NCI-H345 (cell line): Measurements from ENCODE around the gene PFN3.
"Not testable (repeated sequence)": the region's sequence is repeated elsewhere in the genome, so short reads cannot be mapped to it uniquely, and the experiment has no call there.

ENCODE experiments used
- DNase-seq: peaks from one replicate; lab custom pipeline; 2025; lab: John Stamatoyannopoulos, UW

PFN3 gene

DNA sequence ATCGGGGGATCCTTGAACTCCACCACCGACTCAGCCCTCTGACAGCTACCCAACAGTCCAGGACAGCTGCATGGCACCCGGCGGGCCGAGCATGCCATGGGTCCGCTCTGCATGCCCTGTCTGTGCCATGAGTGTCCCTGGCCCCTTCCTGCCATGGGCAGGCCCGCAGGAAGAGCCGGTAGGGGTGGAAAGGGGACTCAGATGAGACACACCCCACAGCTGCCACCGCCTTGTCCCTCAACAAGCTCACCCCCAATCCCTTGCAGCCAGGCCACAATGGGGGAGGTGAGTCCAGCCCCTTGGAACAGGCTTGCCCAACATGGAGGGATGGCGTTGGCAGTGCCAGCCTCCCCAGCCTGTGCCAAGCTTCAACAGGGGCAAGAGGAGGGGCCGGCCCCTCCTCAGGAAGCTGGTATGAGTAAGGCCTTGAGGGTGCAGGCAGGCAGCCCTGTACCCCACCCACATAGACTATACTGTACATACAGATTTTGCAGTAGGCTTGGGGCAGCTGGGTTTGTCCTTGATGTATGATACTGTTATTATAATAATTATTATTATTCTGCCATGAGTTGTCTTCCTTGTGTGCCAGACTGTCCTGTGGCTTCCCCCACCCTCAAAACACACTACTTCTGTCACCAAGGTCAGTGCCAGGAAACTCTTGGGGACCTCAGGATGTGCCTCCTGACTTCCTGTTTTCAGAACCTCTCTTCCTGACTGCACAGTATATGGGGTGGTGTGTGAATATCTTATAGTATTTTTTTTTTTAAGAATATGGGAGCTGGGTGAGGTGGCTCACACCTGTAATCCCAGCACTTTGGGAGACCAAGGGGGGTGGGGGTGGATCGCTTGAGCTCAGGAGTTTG is 28.2 kb downstream of the PFN3 start:
- DNase-seq = no peak

DNA sequence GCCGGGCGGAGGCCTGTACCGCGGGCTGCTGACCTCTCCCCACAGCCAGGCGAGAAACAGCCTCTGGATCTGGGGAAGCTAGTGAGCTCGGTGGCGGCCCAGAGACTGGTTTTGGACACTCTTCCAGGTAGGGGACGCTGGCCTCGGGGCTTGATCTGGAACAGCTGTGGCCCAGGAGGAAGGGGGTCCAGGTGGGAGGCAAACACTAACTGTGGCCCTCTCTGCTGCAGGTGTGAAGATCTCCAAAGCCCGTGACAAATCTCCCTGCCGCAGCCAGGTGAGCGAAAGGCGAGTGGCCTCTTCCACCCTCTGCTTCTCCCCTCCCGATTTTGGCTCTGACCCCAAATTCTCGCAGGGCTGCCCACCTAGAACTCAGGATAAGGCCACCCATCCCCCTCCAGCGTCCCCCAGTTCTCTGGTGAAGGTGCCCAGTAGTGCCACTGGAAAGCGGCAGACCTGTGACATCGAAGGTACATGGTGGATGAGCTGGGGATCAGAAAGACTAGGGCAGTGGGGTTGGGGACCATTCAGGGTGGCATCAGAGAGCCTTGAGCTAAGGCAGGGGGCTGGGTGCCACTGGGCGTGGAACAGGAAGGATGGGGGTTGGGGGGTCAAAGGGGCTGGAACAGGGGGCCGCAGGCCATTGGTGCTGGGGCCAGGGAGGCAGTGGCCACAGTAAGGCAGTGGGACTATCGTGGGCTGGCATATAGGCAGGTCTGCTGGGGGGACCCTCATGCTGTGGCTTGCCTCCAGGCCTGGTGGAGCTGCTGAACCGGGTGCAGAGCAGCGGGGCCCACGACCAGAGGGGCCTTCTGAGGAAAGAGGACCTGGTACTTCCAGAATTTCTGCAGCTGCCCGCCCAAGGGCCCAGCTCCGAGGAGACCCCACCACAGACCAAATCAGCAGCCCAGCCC is 29.1 kb downstream of the PFN3 start:
- DNase-seq = no peak

GRCh38 chr5:177370488-177371119 is 29.9 kb downstream of the PFN3 start:
- DNase-seq = peak; percentile 89

- DNase-seq = no peak
Observed at GRCh38 chr5:177369645-177370440, 30.6 kb downstream of the PFN3 start.

- no peak for DNase-seq
Observed at GRCh38 chr5:177368869-177369644, 31.4 kb downstream of the PFN3 start.

GRCh38 chr5:177367981-177368868 is 32.2 kb downstream of the PFN3 start:
- no peak for DNase-seq

DNA sequence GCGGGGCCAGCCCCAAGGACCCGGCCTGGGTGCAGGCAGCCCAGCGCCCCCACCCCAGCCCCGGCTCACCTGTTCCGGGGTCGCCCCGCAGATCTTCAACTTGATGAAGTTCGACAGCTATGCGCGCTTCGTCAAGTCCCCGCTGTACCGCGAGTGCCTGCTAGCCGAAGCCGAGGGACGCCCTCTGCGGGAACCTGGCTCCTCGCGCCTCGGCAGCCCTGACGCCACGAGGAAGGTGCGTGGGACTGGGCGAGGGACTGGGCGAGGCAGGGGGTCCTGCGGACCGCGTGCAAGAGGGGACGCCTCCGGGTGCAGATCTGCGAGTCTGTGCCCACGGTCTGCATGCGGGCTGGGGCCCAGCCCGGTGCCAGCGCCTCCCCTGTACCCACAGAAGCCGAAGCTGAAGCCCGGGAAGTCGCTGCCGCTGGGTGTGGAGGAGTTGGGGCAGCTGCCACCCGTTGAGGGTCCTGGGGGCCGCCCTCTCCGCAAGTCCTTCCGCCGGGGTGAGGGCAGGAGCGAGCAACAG is 33.1 kb downstream of the PFN3 start:
- DNase-seq = no peak

GRCh38 chr5:177366528-177367322 is 33.7 kb downstream of the PFN3 start:
- DNase-seq = peak; percentile 42

DNA sequence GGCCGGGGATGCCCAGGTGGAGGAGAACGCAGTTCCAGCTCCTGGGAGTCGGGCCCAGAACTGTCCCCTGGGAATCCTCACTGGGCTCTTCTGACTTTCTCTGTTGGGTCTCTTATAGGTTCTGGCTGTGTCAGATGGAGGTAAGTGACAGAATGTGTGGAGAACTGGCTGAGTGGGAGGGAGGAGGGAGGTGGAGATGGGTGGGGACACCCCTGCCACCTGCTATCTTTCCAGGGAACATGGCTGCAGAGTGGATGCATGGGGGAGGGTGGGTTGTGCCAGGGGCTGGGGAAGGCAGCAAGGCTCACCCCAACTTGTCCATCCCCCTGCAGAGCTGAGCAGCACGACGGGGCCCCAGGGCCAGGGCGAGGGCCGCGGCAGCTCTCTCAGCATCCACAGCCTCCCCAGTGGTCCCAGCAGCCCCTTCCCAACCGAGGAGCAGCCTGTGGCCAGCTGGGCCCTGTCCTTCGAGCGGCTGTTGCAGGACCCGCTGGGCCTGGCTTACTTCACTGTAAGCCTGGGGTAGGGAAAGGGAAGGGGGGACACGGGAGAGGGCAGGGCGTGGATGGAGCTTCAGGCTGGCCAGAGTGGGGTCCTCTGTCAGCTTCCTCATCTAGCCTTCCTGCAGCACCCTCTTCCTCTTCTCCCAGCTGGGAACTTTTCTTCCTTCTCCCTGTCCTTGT is 34.5 kb downstream of the PFN3 start:
- no peak for DNase-seq

DNA sequence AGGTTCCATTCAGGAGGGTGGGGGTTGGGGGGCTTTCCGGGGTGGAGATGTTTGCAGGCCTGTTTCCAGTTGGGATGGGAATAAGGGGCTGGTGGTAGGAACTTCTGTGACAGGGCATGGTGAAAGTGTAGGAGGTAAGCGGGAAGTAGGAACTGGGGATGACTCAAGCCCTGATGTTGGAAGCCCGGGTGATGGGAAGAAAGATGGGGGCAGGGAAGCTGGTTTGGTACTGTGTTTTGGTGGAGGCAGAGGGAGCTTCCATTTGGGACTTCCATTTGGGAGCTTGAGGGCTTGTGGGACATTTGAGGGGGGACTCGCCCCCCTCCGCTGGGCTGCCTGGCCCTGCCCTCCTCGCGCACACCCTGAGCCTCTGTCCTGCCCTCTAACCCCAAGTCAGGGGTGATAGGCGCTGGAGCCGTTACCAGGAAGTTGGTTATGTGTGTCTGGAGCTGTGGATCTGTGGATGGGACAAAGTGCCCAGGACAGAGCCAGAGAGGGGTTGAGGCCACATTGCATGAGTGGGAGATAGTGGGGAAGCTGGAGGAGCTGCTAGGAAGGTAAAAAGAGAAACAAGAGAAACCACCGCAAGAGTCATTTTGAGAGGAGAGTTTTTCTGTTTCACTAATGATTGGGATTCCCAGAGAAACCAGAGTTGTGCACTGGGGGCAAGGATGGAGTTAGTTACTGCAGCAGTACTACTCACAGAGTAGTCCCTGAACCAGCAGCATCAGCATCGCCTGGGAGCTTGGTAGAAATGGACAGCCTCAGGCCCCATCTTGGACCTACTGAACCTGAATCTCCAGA is 36.1 kb downstream of the PFN3 start:
- DNase-seq = no peak

GRCh38 chr5:177363565-177363964 is 36.9 kb downstream of the PFN3 start:
- no peak for DNase-seq

GRCh38 chr5:177362610-177363507 is 37.6 kb downstream of the PFN3 start:
- peak; percentile 79 for DNase-seq

DNA sequence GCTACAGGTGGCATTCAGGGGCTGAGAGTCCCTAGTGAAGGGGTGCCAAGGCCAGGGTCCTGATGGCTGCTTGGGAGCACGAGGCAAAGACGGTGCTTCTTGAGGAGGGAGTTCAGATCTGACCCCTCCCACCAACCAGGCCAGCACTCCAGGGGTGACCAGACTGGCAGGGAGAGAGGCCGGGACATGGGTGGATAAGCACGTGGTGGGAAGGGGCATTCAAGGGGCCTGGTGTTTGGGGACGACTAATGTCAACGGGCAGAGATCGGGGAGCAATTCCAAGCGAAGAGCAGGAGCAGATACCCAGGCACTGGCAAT is 38.2 kb downstream of the PFN3 start:
- no peak for DNase-seq

DNA sequence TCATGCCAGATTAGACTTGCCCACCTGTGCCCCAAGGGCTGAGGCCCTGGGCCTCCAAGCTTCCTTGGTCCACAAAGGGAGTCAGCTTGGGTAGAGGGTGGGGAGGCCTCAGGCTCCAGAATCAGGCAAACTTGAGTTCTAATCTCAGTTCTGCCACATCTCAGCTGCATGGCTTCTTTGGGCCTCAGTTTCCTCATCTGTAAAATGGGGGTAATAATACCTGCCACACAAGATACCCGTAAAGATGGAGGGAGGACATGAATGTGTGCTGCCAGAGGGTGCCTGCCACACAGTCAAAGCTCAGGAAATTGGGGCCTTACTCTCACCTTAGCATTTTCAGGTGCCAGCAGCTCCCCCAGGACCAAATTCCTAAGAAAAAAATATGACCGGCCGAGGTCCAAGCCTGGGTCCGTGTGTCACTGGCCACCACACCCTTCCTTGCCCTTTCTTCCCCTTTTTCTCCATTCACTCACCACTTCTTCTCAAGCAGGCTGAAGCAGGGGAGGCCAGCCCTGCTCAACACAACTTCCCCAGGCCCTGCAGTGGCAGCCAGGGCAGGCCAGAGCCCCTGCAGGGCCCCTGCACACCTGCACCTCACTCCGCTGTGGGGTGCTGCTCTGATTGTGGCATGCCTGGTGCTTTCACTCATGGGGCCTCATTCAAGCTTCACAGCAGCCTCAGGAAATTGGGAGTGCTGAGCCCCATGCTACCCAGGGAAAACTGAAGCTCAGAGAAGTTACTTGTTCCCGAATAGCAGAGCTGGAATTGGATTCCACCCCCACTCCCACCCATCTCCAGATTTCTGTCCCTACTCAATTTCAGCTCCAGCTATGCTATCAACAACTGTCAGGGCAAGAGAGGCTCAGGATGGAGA is 38.8 kb downstream of the PFN3 start:
- DNase-seq = no peak

GRCh38 chr5:177360740-177361139 is 39.7 kb downstream of the PFN3 start:
- DNase-seq = not testable (repeated sequence)
